GM18502 (cell line): ENCODE data around the gene SSBP3.
"Not testable (repeated sequence)": the region's sequence is repeated elsewhere in the genome, so short reads cannot be mapped to it uniquely, and the experiment has no call there.

Source experiments
- ATAC-seq: cut with Tn5 transposase; IDR thresholded peaks from one replicate; pipeline ENCODE4 v1.9.1; 2021; ENCODE audit warnings: mild to moderate bottlenecking; ENCODE audit not compliant: unreplicated experiment, poor library complexity

The SSBP3 gene

DNA sequence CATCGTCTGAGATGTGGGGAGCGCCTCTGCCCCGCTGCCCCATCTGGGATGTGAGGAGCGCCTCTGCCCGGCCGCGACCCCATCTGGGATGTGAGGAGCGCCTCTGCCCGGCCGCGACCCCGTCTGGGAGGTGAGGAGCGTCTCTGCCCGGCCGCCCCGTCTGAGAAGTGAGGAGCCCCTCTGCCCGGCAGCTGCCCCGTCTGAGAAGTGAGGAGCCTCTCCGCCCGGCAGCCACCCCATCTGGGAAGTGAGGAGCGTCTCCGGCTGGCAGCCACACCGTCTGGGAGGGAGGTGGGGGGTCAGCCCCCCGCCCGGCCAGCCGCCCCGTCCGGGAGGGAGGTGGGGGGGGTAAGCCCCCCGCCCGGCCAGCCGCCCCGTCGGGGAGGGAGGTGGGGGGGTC is 173.0 kb downstream of the SSBP3 start:
- not testable (repeated sequence) for ATAC-seq

DNA sequence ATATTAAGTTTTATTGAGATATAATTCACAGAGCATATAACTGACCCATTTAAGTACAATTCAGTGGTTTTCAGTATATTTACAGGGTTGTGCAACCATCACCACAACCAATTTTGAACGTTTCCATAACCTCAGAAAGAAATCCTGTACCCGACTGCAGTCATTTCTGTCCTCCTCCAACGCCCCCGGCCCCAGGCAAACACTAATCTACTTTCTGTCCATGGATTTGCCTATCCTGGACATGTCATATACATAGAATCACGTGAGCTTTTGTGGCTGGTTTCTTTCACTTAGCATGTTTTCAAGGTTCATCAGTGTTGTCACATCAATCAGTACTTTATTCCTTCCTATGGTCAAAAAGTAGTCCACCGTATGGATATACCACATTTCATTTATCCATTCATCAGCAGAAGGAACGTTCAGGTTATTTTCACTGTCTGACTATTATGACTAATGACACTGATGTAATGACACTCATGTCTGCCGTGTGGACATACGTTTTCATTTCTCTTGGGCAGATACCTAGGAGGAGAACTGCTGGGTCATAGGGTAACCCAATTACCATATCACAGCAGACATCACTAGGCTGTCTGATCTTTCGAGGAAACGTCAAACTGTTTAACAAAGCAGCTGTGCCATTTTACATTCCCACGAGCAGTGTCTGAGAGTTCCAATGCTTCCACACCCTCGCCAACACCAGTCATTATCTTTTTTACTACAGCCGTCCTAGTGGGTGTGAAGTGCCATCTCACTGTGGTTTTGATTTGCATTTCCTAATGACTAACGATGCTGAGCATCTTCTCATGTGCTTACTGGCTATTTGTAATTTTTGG is 175.5 kb downstream of the SSBP3 start:
- no peak for ATAC-seq

DNA sequence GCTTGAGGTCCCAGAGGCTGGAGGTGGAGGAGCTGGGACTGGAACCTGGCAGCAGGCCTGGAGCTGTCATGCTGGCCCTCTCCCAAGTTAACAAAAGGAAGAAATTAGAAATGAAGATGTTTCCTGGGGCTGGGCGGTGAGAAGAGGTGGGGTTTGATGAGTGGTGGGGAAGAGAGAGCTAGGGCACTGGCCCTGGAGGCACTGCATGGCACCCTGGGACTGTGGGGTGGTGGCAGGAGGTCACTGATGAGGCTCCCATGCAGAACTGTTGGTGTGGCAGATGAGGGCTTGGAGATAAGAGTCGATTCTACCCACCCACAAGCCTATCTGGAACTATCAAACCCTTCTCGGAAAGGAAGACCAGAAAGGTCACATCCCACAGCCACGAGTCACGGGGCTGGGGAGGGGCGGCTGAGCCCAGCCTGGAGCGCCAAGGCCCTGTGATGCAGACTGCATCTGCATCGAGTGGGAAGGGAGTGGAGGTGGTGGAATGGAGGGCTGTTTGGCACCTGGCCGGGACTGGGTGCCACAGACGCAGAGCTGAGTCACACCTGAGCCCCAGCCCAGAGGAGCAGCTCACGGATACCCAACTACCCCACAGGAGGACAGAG is 176.8 kb downstream of the SSBP3 start:
- ATAC-seq, result no peak

DNA sequence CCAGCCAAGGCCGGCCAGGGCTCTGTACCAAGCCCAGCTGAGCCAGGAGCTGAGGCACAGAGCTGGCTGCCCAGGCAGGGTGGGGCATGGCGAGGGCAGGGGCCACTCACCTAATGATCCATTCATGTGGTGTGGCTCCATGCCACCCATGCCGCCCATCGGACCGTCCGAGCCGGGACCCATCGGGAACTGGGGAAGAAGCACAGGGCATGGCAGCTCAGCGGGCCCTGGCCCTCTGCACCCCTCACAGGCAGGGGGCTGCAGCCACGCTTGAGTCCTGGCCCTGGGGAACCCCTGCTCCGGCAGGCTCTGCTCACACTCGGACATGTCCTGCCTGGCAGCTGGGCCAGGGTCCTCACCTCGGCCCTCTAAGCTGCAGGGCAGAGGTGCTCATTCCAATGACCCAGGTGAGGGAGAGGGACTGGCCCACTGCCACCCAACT is 177.5 kb downstream of the SSBP3 start:
- ATAC-seq, result no peak

DNA sequence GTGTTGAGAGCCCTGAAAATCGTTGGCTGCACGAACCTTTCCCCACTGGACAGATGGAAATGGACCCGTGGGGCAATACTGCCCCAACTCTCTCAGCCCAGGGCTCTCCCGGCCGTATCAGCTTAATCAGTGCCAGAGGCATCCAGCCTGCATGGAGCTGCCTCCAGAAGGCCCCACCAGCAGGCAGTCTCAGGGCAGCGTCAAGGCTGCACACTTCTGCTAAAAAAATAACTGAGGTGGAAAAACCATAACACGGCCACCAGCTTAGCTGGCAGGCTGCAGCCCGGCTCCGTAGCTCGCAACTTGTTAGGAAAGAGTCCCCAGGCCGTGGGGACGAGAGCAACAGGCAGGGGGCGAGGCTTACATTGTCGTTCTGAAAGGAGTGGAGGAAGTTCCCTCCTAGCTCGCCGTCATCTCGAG is 178.3 kb downstream of the SSBP3 start:
- no peak for ATAC-seq

DNA sequence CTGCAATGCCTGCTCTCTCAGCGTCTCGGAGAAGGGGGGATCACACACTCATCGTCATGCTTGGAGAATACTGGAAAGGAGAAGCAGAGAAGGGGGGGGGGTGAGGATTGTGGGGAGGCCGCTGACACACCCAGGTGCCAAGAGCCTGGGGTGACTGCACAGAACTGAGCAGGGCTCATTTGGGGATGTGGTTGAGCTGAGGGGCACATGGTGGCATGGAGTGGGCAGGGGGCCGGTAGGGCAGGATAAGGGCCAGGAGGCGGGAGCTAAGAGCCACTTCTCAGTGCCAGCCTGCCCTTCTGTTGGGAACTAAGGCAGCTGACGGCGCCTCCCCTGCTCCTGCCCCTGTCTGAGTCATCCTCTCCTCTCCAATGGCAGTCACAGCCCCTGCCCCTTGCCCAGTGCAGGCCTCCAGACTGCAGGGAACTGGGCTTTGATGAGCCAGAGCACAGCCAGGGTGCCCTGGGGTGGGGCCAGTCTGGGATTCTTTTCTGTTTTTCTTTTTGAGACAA is 179.0 kb downstream of the SSBP3 start:
- ATAC-seq, result no peak

DNA sequence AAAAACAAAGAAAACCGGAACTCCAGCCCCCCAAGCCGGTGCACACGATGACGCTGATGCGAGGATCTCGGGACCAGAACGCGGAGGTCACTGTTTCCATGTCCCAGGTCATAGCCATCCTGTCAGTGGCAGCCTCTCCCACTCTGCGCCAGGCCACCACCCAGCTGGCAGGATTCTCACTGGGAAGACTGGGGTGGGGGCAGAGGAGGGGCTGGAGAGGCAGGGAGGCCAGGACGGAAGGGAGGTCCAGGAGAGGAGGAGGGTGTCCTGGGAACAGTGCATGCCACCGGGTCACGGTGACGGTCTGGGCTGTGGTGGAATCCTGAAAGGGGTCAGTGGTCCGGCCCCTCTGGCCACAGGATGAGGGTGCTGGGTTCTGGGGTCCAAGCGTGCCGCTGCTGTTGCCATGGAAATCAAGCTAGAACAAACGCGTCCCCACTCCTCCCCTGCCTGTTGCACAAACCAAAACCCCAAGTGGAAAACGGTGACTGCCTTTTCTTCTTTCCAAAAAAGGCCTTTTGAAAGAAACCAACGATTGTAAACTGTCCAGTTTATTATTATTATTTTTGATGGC is 180.1 kb downstream of the SSBP3 start:
- ATAC-seq, result no peak

DNA sequence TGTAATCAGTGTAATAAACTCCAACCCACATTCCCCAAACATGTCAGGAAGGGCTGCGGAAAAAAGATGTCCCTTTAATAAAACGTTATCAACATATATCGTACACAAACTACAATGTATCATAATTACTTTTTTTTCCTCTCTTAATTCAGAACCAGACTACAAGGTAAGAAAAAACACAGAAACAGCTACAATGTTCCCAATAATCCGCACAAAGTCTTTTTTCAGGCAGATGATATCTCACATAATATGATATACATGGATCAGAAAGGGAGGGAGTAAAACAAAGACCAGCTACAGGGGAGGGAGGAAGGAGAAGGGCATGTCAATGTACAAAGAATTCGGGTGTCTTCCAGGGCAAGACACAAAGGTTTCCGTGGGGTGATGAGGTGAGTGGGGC is 180.8 kb downstream of the SSBP3 start:
- ATAC-seq, result no peak

DNA sequence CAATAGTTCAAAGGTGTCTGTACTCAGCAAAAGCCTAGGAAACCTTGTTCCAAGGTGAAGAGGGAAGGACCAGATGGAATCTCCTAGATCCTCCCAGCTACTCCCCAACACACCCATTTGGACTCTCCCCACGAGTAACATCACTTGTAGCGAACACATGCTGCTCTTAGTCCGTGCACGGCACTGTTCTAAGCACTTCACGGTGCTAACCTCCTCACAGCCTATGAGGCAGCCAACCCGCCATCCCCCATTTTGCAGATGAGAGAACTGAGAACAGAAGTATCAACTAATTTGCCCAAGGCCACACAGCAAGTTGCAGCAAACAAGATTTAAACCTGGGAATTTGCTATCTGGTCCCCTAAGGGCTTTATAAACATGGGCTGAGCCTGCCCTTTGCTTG is 182.0 kb downstream of the SSBP3 start:
- ATAC-seq, result no peak

DNA sequence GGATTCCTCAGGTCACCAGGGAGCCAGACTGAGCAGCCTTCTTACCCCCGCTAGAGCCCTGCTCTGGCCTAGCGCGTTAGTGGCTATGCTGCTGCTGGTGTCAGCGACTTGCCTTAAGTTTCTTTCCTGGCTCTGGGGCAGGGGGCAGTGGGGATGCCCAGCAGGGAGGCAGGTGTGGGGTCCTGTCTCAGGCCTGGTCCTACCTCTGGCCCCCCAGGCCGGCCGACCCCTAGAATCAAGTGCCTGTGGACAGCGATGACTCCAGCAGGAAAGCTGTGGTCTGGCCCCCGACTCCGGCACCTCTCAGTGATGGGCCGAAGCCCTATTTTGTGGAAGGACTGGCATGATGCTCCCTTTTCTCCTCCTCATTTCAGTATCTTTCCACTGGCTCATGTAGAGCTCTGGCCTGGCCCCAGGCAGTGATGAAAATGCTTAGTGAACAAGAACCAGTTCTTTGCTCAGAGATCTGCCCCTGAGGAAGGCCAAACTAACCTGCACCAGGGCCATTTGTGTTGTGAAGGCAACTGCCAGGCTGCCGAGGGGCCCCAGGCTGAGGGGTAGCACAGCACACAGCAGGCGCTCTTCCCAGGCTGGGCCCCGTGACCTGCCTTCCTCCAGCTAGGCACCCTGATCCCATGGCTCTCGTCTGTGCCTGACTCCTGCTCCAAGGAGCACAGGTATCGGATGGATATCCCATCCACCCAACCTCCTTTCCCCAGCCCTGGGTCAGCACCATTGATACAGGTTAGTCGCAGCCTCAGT is 182.6 kb downstream of the SSBP3 start:
- ATAC-seq, result no peak

DNA sequence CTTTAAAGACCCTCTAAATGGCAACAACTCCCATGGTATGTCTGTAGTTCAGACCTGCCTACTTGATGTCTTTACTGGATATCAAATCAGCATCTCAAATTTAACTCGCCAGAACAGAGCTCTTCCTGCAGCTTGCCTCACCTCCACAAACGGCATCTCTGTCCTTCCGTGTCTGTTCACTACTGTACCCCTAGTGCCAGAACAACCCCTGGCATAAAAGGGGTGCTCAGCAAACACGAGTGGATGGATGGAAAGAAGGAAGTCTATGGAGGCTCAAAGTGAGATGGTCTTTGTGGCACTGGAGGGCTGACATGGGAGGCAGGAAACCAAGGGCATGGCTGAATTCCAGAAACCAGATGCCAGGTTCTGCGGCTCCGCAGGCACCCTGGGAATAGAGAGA is 183.5 kb downstream of the SSBP3 start:
- ATAC-seq, result no peak

DNA sequence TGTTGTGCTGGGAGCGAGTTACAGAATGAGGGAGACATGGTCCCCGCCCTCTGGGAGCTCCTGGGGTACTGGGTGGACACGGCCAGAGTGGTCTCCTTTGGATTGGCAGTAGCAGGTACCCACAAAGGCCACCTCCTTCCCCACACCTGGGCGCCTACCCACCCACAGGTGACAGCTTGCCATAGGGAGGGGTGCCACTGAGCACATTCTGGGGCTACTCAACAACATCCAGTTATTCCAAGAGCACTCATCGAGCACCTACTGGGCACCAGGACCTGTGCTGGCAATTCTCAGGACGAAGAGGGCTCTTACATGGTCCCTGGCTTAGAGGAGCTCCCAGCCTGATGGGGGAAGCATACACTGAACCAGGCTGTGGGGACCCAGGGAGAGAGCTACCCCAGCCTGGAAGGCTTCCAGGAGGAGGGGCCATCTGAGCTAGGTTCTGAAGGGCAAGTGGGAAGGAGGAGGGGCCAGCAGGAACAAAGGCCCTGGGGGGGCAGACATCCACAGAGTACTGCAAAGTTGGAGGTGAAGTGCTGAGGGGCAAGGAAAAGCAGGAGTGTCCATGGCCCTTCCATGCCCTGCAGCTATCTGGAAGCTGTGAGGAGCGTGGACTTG is 184.2 kb downstream of the SSBP3 start:
- ATAC-seq, result no peak

DNA sequence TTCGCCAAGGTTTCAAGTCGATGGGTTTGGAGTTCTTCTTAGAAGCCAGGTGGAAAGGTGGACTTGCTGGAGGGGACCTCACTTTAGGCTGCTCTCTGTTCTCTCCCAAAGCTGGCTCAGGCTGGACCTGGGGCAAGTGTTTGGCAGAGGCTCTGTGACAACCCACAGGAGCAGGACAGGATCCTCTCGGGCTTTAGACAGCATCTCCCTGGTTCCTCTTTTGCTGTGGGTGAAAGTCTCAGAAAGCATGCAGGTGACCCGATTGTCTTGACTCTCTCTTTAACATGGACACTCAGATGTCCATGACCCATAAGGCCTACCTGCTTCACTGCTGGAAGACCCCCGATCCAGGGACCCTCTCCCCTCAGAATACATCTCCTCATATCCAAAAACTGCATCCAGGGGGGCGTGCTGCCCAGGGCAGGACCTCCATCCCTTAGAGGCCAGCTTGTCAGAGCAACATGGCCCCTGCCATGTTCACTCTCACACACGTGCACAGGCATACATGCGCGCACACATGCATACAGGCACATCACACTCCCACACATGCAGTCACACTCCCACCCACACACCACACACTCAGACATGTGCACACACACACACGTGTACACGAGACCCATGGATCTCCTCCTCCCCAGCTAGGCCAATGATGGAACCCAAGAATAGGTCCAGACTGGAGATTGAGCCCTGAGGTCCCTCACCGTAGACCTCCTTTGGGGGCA is 184.9 kb downstream of the SSBP3 start:
- ATAC-seq, result no peak

DNA sequence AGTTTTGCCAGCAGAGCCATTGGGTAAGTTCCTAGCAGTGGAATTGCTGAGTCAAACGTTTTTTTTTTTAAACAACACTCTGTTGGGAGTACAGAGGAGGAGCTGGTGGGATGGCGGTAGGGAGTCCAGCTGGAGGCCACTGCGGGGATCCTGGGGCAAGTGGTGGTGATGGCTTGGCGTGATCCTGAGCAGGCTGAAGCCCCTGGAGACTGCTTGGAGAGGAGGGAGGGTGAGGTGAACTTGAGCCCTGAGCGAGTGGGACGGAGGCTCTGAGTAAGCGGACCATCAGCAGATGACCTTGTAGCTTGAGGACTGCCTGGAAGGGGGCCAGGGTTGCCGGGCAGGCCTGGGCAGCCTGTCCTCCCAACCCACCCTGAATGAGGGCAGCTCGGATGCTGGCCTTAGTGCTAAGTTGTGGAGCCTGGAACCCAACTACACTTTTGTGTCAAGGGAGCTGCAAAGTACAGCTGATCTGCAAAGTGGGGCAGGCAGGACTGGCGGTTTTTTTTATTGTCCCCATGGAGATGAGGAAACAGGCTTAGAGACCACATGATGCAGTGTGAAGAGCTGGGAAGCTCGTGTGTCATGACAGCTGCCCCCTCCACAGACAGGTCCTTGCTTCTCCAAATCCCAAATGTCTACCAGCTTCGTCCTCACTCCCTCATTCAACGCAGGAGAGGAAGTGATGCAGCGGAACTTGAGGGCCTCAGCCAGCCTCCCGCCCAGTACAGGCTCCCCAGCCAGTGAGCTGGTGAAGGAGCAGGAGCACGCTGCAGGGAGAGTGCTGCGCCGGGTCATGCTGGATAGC is 186.0 kb downstream of the SSBP3 start:
- ATAC-seq, result no peak

DNA sequence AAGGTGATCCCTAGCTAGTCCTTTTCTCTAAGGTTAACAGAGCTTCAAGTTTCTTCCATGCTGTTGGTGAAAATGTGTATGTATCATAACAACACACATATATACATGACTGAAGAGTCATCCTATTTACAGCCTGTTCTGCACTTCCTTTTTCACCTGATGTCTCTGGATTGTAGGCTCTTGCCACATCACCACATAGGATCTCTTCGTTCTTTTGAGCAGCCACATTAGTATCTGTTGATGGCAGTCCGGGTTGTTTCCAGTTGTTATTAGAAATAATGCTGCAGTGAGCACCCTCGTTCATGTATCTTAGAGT is 186.5 kb downstream of the SSBP3 start:
- no peak for ATAC-seq

DNA sequence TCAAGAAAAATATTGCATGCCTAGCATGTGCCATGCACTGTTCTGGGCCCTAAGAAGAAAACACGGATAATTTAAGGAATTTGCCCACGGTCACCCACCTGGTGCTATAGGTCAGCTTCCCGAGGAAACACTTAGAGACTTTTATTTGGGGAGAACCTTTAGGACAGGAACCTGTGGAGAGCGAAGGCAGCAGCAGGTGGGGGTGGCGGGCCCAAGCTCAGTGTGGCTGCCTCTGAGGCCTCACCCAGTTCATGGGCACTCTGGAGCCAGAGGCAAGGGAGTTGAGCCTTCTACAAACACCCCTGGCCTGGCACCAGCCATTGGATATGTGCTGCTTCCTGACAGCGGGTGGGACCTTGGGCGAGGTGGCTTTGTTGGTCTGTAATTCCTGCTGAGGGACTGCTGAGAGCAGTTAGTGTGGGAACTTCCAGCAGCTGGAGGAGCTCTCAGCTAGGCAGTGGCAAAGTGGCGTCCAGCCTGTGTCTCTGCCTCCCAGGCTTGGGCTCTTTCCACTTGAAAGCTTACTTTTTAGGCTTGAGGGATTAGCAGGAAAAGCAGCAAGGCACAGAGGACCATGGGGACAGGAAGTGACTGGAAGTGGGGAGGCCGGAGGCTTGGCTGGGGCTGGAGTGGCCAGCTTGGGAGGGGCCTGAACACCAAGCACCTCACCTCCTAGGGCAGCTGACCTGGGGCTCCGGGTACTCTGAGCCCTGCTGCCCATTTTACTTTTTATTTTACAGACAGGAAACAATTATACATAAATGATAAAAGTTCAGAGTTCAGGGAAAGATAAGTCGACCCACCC is 187.1 kb downstream of the SSBP3 start:
- no peak for ATAC-seq

DNA sequence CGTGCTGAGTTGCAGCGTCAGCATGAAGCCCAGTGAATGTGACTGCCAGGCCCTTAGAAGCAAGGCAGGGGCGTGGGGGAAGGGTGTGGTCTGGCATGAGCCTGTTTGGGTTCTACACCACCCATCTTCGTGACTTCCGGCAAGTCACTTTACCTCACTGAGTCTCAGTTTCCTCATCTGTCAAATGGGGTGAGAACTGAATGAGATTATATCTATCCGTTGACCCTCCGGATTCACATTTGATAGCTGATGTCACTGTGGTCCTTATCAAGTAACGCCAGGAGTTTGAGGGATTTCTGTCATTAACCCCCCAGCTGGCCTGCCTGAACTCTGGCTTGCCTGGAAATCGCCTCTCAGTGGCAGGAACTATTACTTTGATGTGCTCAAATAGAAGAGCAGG is 190.7 kb downstream of the SSBP3 start:
- ATAC-seq, result no peak

DNA sequence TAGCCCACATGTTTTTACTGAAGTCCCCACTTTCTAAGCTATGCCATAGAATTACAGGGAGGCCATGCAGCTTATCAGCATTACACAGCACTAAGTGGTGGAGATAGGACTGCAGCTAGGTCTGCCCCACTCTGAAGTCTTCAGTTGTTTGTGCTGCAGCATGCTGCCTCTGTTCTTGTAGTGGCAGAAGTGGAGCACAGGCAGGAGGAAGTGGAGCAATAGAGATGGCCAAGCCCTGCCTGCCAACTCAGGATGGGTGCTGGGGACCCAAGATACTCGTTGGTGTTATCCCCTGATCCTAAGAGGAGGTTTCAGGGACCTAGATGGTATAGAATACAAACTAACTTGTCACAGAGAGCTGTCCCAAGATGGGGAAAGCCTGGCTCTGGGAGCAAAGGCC is 193.3 kb downstream of the SSBP3 start:
- no peak for ATAC-seq
